Erythroblast (primary cell): ENCODE measurements around the gene ZSCAN5B.

Source experiments
- GATA1 ChIP-seq: IDR thresholded peaks from 2 replicates; pipeline ENCODE4 v1.6.1; 2011; ENCODE audit warnings: low read depth, mild to moderate bottlenecking, control low read depth, low read length, moderate library complexity
- POLR2A ChIP-seq: IDR thresholded peaks from 2 replicates; pipeline ENCODE4 v1.6.1; 2011; ENCODE audit warnings: mild to moderate bottlenecking, low read length

DNA sequence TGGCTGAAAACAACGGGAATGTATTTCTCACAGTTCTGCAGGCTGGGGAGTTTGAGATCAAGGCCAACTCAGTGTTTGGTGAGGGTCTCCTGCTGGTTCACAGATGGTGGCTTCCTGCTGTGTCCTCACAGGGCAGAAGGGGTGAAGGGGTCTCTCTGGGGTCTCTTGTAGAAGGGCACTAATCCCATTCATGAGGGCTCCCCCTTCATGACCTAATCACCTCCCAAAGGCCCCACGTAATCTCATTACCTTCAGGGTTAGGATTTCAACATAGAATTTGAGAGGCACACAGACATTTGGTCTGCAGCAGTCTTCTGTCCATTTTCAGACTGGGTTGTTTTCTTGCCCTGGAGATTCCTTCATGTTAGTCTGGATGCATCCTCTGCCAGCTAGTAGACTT, 44.9 kb downstream of the ZSCAN5B start:
- TF ChIP-seq POLR2A: no peak
- TF ChIP-seq GATA1: no peak
